ENCODE data around the gene PRDM2. TPM values are rescaled to one million over a fixed set of nuclear protein-coding genes. Genes with fewer than 3 reads are reported as not detected.

The PRDM2 gene
- polyA plus RNA-seq, 4 donors, result 35.7 to 41.4 (median 40.1) TPM

DNA sequence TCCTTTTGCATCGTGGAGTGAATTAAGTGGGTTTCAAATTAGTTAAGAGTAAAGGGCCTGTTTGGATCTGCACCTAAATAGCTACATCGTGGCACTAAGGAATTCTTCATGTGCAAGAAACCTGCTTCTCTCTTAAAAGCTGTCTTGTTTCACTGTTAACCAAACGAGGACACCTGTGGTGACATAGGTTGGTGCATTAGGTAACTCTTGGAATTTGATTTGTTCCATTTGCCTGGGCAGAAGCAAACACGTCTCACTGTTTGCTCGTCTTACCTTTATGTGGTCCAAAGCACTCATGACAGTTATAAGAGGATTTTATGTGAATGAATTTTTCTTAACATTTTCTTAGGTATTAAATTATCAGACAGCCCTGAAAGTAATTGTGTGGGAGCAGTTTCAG, 60.9 kb downstream of the PRDM2 start:
- no peak for DNase-seq (ENCODE audit: low read depth in 4 of 4, low spot score in 3 of 4)

DNA sequence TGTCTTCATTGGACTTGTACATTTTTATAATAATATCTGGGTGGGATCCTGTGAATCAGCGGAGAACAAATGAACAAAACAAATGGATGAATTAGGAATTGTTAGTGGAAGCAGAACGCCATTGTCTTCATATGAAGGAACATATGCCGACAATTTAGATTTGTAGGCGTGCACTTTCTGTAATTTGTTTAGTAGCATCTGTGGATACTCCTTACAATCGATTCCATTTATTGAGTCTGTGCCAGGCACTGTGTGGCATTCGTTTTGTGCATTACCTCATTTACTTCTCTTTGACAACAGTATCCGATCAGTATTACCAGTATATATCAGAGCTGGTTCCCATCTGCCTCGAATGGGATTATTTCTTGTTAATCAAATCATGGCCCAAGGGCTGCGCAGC, 61.9 kb downstream of the PRDM2 start:
- DNase-seq (ENCODE audit: low read depth in 4 of 4, low spot score in 3 of 4), result no peak

- DNase-seq (ENCODE audit: low read depth in 4 of 4, low spot score in 3 of 4), result no peak
Measured at GRCh38 chr1:13762642-13763041, 62.7 kb downstream of the PRDM2 start.

- DNase-seq (ENCODE audit: low read depth in 4 of 4, low spot score in 3 of 4), result no peak
Measured at GRCh38 chr1:13763222-13763621, 63.2 kb downstream of the PRDM2 start.

GRCh38 chr1:13763991-13764390, 64.0 kb downstream of the PRDM2 start:
- no peak for DNase-seq (ENCODE audit: low read depth in 4 of 4, low spot score in 3 of 4)

- no peak for DNase-seq (ENCODE audit: low read depth in 4 of 4, low spot score in 3 of 4)
Measured at GRCh38 chr1:13764588-13765332, 64.8 kb downstream of the PRDM2 start.

GRCh38 chr1:13766592-13767564, 66.9 kb downstream of the PRDM2 start:
- no peak for DNase-seq (ENCODE audit: low read depth in 4 of 4, low spot score in 3 of 4)

- DNase-seq (ENCODE audit: low read depth in 4 of 4, low spot score in 3 of 4), result no peak
Measured at GRCh38 chr1:13769212-13769611, 69.2 kb downstream of the PRDM2 start.

DNA sequence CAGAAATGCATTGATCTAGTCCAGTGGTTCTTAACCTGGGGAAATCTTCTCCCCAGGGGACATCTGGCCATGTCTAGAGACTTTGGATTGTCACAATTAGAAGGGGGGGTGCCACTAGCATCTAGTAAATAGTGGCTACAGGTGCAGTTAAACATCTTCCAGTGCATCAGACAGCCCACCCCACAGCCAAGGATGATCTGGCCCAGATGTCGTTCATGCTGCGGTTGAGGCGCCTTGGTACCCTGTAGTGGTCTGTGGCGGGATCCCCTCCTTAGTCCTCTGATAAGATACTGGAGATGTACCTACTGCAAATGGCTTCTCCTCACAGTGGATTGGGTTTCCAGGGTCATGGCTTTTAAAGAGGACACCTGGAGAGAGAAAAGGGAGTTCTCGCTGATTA, 69.8 kb downstream of the PRDM2 start:
- DNase-seq (ENCODE audit: low read depth in 4 of 4, low spot score in 3 of 4), result no peak

GRCh38 chr1:13770743-13771142, 70.8 kb downstream of the PRDM2 start:
- DNase-seq (ENCODE audit: low read depth in 4 of 4, low spot score in 3 of 4), result no peak

DNA sequence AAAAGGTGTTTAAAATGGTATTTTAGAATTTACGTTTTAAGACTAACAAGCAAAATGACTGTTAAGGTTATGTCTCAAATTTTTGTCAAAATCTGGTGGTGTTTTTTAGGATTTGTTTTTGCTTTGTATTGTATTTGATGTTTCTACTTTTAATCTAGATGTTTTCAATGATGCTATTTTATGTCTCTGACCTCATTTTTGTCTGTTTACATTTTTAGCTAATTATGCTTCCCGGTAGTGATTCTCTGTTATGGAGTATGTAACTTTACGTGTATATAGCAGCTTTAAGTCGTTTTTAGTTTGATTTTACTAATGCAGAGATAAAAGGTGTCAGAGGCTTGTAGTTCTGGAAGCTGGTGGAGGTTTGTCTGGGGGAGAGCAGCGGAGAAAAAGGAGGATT, 71.8 kb downstream of the PRDM2 start:
- no peak for DNase-seq (ENCODE audit: low read depth in 4 of 4, low spot score in 3 of 4)

DNA sequence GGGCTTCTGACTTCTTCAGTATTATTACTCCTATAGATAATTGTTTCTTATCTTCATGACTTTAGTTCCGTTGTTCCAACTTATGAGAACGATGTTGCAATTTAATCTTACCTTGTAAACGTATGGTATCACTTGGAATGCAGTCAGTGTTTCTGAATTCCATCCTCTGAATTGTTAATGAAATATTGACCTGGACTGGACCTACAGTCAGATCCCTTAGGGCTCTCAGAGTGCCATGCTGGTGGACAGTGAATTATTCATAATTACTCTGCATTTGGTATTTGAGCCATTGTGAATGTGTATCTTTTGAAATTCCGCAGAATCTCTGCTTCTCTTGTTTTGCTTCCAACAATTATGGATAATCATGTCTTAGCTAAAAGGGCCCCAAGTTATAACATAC, 72.3 kb downstream of the PRDM2 start:
- no peak for DNase-seq (ENCODE audit: low read depth in 4 of 4, low spot score in 3 of 4)

- no peak for DNase-seq (ENCODE audit: low read depth in 4 of 4, low spot score in 3 of 4)
Measured at GRCh38 chr1:13774121-13774520, 74.1 kb downstream of the PRDM2 start.

DNA sequence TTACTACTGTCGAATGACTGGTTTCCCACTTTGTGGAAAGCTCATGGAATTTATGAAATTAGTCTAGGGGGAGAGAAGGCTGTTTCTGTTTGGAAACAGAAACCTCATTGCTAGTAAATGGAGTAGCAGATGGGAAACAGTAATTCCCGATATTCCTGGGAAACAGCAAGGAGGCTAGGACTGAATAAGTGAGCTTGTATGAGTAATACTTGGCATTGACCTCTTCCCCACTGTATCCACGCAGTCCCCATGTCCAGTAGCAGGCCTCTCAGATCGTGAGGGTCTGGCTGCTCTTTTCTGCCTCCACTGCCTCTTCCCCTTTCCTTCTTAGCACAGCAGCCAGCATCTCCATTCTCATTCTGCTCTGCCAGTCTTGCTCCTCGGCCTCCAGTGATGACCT, 75.5 kb downstream of the PRDM2 start:
- no peak for DNase-seq (ENCODE audit: low read depth in 4 of 4, low spot score in 3 of 4)

DNA sequence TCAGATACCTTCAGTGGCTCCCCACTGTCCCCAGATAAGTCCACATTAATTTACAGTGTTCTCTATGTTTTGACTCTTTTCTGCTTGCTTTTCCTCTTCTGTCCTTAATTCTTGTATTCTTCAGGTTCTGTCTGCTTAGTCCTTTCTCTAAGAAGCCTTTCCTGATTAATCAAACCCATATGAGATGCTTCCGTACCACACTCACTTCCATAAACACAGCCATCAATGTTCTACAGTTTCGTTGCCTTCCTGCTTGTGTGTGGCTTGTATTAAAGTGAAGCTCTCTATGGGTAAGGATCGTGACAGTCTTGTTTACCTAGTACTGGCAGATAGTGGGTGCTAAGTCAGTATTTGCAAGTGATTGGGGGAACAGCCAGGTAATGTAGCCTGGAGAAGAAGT, 75.9 kb downstream of the PRDM2 start:
- no peak for DNase-seq (ENCODE audit: low read depth in 4 of 4, low spot score in 3 of 4)

DNA sequence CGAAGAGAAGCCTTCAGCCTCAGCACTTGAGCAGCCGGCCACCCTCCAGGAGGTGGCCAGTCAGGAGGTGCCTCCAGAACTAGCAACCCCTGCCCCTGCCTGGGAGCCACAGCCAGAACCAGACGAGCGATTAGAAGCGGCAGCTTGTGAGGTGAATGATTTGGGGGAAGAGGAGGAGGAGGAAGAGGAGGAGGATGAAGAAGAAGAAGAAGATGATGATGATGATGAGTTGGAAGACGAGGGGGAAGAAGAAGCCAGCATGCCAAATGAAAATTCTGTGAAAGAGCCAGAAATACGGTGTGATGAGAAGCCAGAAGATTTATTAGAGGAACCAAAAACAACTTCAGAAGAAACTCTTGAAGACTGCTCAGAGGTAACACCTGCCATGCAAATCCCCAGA, 78.4 kb downstream of the PRDM2 start:
- DNase-seq (ENCODE audit: low read depth in 4 of 4, low spot score in 3 of 4), result no peak

DNA sequence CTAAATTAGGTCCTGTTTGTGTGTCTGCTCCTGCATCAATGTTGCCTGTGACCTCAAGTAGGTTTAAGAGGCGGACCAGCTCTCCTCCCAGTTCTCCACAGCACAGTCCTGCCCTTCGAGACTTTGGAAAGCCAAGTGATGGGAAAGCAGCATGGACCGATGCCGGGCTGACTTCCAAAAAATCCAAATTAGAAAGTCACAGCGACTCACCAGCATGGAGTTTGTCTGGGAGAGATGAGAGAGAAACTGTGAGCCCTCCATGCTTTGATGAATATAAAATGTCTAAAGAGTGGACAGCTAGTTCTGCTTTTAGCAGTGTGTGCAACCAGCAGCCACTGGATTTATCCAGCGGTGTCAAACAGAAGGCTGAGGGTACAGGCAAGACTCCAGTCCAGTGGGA, 79.9 kb downstream of the PRDM2 start:
- DNase-seq (ENCODE audit: low read depth in 4 of 4, low spot score in 3 of 4), result no peak

DNA sequence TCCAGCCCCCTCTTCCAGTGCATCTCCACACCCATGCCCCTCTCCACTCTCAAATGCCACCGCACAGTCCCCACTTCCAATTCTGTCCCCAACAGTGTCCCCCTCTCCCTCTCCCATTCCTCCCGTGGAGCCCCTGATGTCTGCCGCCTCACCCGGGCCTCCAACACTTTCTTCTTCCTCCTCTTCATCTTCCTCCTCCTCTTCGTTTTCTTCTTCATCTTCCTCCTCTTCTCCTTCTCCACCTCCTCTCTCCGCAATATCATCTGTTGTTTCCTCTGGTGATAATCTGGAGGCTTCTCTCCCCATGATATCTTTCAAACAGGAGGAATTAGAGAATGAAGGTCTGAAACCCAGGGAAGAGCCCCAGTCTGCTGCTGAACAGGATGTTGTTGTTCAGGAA, 80.8 kb downstream of the PRDM2 start:
- DNase-seq (ENCODE audit: low read depth in 4 of 4, low spot score in 3 of 4), result no peak

DNA sequence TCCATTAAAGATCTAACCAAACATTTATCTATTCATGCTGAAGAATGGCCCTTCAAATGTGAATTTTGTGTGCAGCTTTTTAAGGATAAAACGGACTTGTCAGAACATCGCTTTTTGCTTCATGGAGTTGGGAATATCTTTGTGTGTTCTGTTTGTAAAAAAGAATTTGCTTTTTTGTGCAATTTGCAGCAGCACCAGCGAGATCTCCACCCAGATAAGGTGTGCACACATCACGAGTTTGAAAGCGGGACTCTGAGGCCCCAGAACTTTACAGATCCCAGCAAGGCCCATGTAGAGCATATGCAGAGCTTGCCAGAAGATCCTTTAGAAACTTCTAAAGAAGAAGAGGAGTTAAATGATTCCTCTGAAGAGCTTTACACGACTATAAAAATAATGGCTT, 81.2 kb downstream of the PRDM2 start:
- no peak for DNase-seq (ENCODE audit: low read depth in 4 of 4, low spot score in 3 of 4)

- no peak for DNase-seq (ENCODE audit: low read depth in 4 of 4, low spot score in 3 of 4)
Measured at GRCh38 chr1:13781907-13782633, 82.1 kb downstream of the PRDM2 start.

- DNase-seq (ENCODE audit: low read depth in 4 of 4, low spot score in 3 of 4), result no peak
Measured at GRCh38 chr1:13782634-13783360, 82.8 kb downstream of the PRDM2 start.

Data from left renal pelvis (tissue), 4 donors.